CD14-positive monocyte (primary cell): ENCODE data around the gene FREM1. TPM values are rescaled to one million over a fixed set of nuclear protein-coding genes. Genes with fewer than 3 reads are reported as not detected.

Experiments used
- DNase-seq, 3 donors: peaks; one replicate each; pipeline ENCODE4 v3.0.0-alpha.2; 2011 to 2022
- H2AFZ ChIP-seq: 2 replicates; pipeline ENCODE4 v1.6.0; 2012; ENCODE audit warnings: mild to moderate bottlenecking, low read depth, low read length, inconsistent platforms; ENCODE audit not compliant: insufficient read depth, poor library complexity, severe bottlenecking
- H3K27ac ChIP-seq, 2 donors: 1 replicate in 1 of 2; 2 replicates in 1 of 2; pipeline ENCODE4 v1.5.1; 2012 to 2013; ENCODE audit warnings: low read length in 2 of 2, control low read depth in 1 of 2, inconsistent platforms in 1 of 2, low read depth in 1 of 2, mild to moderate bottlenecking in 1 of 2
- H3K27me3 ChIP-seq, 2 donors: one replicate each; pipeline versions ENCODE4 v1.6.0 to v1.6.1; 2011 to 2013; ENCODE audit warnings: low read length in 2 of 2; ENCODE audit not compliant: control insufficient read depth in 2 of 2, insufficient read depth in 2 of 2
- H3K36me3 ChIP-seq, 2 donors: replicated peaks in 1 of 2; 1 replicate in 1 of 2; 2 replicates in 1 of 2; pipeline versions ENCODE4 v1.5.1 to v1.6.1; 2012 to 2013; ENCODE audit warnings: low read length in 2 of 2, control low read depth in 1 of 2, inconsistent platforms in 1 of 2, mild to moderate bottlenecking in 1 of 2; ENCODE audit not compliant: insufficient read depth in 2 of 2, control insufficient read depth in 1 of 2
- H3K4me1 ChIP-seq, 2 donors: 1 replicate in 1 of 2; 2 replicates in 1 of 2; pipeline versions ENCODE4 v1.5.1 to v1.6.1; 2012 to 2013; ENCODE audit warnings: low read length in 2 of 2, control low read depth in 1 of 2, inconsistent platforms in 1 of 2, mild to moderate bottlenecking in 1 of 2, moderate library complexity in 1 of 2; ENCODE audit not compliant: insufficient read depth in 2 of 2, control insufficient read depth in 1 of 2
- H3K4me2 ChIP-seq: replicated peaks from 2 replicates; pipeline ENCODE3; 2012; ENCODE audit warnings: low read length, moderate library complexity, mild to moderate bottlenecking; ENCODE audit not compliant: poor library complexity, severe bottlenecking; ENCODE audit errors: extremely low read depth
- H3K4me3 ChIP-seq, 3 experiments: fragments of 200-600 bp in 1 of 3; sonication (generic) in 1 of 3; replicated peaks in 1 of 3; 1 replicate in 2 of 3; 2 replicates in 1 of 3; pipeline ENCODE4 v1.5.1; 2011 to 2013; ENCODE audit warnings: low read length in 3 of 3, mild to moderate bottlenecking in 3 of 3, control low read depth in 2 of 3, low read depth in 2 of 3, inconsistent platforms in 1 of 3, moderate library complexity in 1 of 3
- H3K79me2 ChIP-seq: 2 replicates; pipeline ENCODE4 v1.6.0; 2012; ENCODE audit warnings: mild to moderate bottlenecking, control low read depth, inconsistent platforms, low read length, moderate library complexity; ENCODE audit not compliant: insufficient read depth
- H3K9ac ChIP-seq: 2 replicates; pipeline ENCODE4 v1.6.0; 2017; ENCODE audit warnings: low read length, mild to moderate bottlenecking; ENCODE audit not compliant: insufficient read depth, poor library complexity, severe bottlenecking
- H3K9me3 ChIP-seq, 2 donors: replicated peaks in 1 of 2; 1 replicate in 1 of 2; 2 replicates in 1 of 2; pipeline versions ENCODE4 v1.5.1 to v1.6.1; 2012 to 2013; ENCODE audit warnings: low read length in 2 of 2, control low read depth in 1 of 2; ENCODE audit not compliant: control insufficient read depth in 1 of 2, insufficient read depth in 1 of 2
- H4K20me1 ChIP-seq: 2 replicates; pipeline ENCODE4 v1.6.0; 2012; ENCODE audit warnings: mild to moderate bottlenecking, low read length, control low read depth, moderate library complexity; ENCODE audit not compliant: insufficient read depth
- H3K27ac Mint-ChIP-seq, 7 donors: one replicate each; pipeline ENCODE4 v1.8.0; 2020; ENCODE audit warnings: mild to moderate bottlenecking in 7 of 7, mixed read lengths in 7 of 7, moderate library complexity in 6 of 7, inconsistent platforms in 2 of 7
- H3K27me3 Mint-ChIP-seq, 3 donors: one replicate each; pipeline ENCODE4 v1.8.0; 2021 to 2022; ENCODE audit warnings: low read depth in 3 of 3, mild to moderate bottlenecking in 3 of 3, mixed read lengths in 3 of 3, moderate library complexity in 3 of 3, inconsistent platforms in 1 of 3
- H3K36me3 Mint-ChIP-seq, 2 donors: one replicate each; pipeline ENCODE4 v1.8.0; 2020; ENCODE audit warnings: mixed read lengths in 2 of 2, inconsistent platforms in 1 of 2, mild to moderate bottlenecking in 1 of 2
- H3K4me1 Mint-ChIP-seq: one replicate; pipeline ENCODE4 v1.8.0; 2020; ENCODE audit warnings: mild to moderate bottlenecking, mixed read lengths
- H3K4me3 Mint-ChIP-seq, 2 donors: one replicate each; pipeline ENCODE4 v1.8.0; 2020; ENCODE audit warnings: mild to moderate bottlenecking in 2 of 2, mixed read lengths in 2 of 2, moderate library complexity in 1 of 2
- H3K9me3 Mint-ChIP-seq, 7 donors: one replicate each; pipeline ENCODE4 v1.8.0; 2020 to 2022; ENCODE audit warnings: mixed read lengths in 7 of 7, mild to moderate bottlenecking in 6 of 7, moderate library complexity in 6 of 7, inconsistent platforms in 2 of 7
- CTCF ChIP-seq: fragments of 200-600 bp; IDR thresholded peaks from one replicate; pipeline ENCODE4 v1.8.0; 2022; ENCODE audit warnings: antibody characterized with exemption, mild to moderate bottlenecking
- WGBS: methylation state at CpG from one replicate; pipeline ENCODE4 v1.1.5; 2013; ENCODE audit warnings: missing lambda C conversion rate; ENCODE audit not compliant: insufficient coverage; 5-methylcytosine and 5-hydroxymethylcytosine counted together
- intact Hi-C, 2 donors: fragments of 100-400 bp; cut with micrococcal nuclease; formaldehyde crosslinking; loops; one replicate each; pipeline versions ENCODE4 v1.15.0 to v1.15.1; 2023
- polyA plus RNA-seq, 3 donors: library from polyadenylated mRNA; depleted of rRNA in 1 of 3; unstranded in 2 of 3; stranded (reverse) in 1 of 3; fragments of 300-500 nt in 2 of 3; fragments of >200 nt in 1 of 3; fragmentation: Illumina TruSeq in 2 of 3; gene quantifications; 1 replicate in 2 of 3; 2 replicates in 1 of 3; pipeline ENCODE4 v1.2.3, GENCODE V29; 2012 to 2021

Gene FREM1
- polyA plus RNA-seq, 3 donors, result not detected

DNA sequence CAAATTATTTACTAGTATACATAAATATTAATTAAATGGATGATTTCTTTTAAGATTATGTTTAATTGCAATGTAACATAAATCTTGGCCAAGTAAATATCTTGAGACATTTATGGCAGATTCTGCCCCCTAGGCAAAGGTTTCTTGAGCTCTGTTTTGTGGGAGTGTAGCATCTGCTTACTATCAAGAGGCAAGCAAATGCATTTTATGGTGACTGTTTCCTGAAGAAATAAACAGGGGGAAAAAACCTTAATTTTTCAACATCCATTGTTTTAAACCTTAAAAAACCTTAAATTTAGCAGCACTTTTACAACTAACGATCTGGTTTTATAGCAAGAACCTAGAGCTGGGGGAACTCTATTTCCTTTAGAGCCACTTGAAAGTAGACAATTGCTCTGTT is 25.7 kb upstream of the FREM1 start:
- no peak overlapping the region for H3K4me3 ChIP-seq
- Mint-ChIP-seq H3K27ac (no peak overlapping the region), H3K27me3 (peaks cover 0 to 2% (median 1%) of the 10 kb centered on the region in 3 donors), H3K4me3 (no peak overlapping the region), H3K4me1 (no peaks in the 10 kb centered on the region), H3K36me3 (no peaks in the 10 kb centered on the region), H3K9me3 (peaks cover 0 to 5% (median 2%) of the 10 kb centered on the region in 7 donors)
- intact Hi-C loops, result no loop called here
- H3K4me2 ChIP-seq, result no peak overlapping the region
- TF ChIP-seq CTCF, result no peak
- no peaks in the 10 kb centered on the region for H3K4me1 ChIP-seq
- H3K9me3 ChIP-seq, result peaks cover 0 to 4% of the 10 kb centered on the region in 2 donors
- DNase-seq, result no peak
- H2AFZ ChIP-seq, result no peak overlapping the region
- no peak overlapping the region for H3K9ac ChIP-seq
- H3K27ac ChIP-seq, result no peak overlapping the region
- no peaks in the 10 kb centered on the region for H3K79me2 ChIP-seq
- no peaks in the 10 kb centered on the region for H3K36me3 ChIP-seq
- no peaks in the 10 kb centered on the region for H3K27me3 ChIP-seq
- no CpG with 5 or more reads among the region's 1 CpG for WGBS
- no peaks in the 10 kb centered on the region for H4K20me1 ChIP-seq

GRCh38 chr9:14935106-14935751 is 25.0 kb upstream of the FREM1 start:
- peaks cover 0 to 4% of the 10 kb centered on the region in 2 donors for H3K9me3 ChIP-seq
- H3K27me3 ChIP-seq, result no peaks in the 10 kb centered on the region
- no peak overlapping the region for H3K4me3 ChIP-seq
- Mint-ChIP-seq H3K36me3 (no peaks in the 10 kb centered on the region), H3K27ac (no peak overlapping the region), H3K9me3 (peaks cover 0 to 7% (median 2%) of the 10 kb centered on the region in 7 donors), H3K27me3 (peaks cover 0 to 2% (median 0%) of the 10 kb centered on the region in 3 donors), H3K4me1 (no peaks in the 10 kb centered on the region), H3K4me3 (no peak overlapping the region)
- 90% methylated on average over 2 of the region's 4 CpGs for WGBS
- no peaks in the 10 kb centered on the region for H3K4me1 ChIP-seq
- H4K20me1 ChIP-seq, result no peaks in the 10 kb centered on the region
- no peak overlapping the region for H3K4me2 ChIP-seq
- no peaks in the 10 kb centered on the region for H3K36me3 ChIP-seq
- DNase-seq, result no peak
- H2AFZ ChIP-seq, result no peak overlapping the region
- H3K27ac ChIP-seq, result no peak overlapping the region
- intact Hi-C loops, result no loop called here
- no peaks in the 10 kb centered on the region for H3K79me2 ChIP-seq
- no peak overlapping the region for H3K9ac ChIP-seq
- TF ChIP-seq CTCF, result no peak
